Measurements from ENCODE around the gene TH.
A peak's percentile ranks its signal among the peaks of the same experiment; 100 is the strongest.
"Not testable (repeated sequence)": the region's sequence is repeated elsewhere in the genome, so short reads cannot be mapped to it uniquely, and the experiment has no call there.

TH gene

DNA sequence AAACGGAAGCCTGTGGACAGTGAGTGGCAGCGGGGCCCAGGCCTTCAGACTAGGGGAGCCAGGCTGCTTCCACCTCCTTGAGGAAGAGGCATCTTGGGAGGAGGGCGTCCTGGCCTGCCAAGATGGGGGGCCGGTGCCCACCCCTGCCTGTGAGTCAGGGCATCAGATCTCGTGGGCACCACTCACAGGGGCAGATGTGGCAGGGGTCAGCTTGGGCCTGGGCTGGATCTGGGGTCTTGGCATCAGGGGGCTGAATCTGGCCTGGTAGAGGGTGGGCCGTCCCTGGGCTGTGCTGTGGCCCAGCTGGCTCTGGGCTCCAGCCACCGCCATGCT lies 24.1 kb upstream of the TH start:
- DNase-seq (ENCODE audit: low spot score), result no peak

DNA sequence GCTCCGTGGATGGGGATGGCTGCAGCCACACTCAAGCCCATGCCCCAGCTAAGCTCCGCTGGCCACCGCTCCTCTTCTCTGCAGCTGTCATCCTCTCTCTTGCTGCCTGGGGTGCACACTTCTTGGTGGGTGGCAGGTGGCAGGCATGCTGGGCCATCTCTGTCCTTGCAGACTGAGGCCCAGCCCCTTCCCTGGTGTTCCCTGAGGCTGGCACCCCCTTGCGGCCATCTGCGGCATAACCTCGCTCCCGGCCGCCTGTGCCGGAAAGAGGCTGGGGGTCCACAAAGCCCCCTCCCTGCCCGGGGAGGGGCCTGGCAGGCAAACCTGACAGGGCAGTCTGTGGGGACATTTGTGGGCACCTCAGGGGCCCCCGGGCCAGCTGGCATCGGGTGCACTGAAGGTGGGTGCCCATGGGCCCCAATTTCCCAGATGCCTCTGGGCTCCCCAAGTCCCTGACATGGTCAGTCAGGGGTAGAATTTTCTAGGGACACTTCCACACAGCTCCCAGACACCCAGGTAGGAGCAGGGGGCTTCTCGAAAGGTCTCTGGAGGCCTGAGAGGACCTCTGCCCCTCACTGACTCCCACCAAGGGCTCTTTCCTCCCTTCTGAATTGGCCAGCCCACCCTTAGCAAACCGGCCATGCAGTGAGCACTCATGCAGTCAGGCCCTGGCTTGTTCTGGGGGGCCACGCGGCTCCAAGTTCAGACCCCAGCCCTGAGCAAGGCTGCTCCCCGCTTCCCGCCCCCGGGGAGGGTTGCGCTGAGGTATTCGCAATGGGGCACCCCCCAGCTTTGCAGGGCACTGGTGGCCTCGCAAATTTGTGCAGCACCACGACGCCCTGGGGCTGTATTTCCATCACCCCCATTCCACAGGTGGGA lies 23.5 kb upstream of the TH start:
- DNase-seq (ENCODE audit: low spot score), result no peak

DNA sequence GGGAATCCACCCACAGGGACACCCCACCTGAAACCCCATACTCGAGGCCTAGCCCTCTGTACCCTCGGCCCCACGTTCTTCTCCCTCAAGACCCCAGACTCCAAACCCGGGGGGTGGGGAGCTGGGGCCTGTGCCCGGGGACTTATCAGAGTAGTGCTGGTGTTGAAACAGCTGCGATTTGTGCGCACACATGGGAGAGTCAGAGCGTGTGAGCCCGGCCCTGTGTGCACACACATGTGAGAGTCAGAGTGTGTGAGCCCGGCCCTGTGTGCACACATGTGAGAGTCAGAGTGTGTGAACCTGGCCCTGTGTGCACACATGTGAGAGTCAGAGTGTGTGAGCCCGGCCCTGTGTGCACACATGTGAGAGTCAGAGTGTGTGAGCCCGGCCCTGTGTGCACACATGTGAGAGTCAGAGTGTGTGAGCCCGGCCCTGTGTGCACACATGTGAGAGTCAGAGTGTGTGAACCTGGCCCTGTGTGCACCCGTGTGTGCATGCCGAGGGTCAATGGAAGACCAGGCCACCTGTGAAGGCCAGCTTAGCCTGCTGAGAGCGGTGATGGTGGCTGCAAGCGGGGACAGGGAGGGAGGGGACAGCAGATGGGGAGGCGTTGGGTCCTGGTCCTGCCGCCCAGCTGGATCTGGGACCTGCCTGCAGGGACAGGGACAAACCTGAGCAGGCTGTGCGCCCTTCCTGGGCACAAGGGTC lies 22.4 kb upstream of the TH start:
- DNase-seq (ENCODE audit: low spot score), result not testable (repeated sequence)

DNA sequence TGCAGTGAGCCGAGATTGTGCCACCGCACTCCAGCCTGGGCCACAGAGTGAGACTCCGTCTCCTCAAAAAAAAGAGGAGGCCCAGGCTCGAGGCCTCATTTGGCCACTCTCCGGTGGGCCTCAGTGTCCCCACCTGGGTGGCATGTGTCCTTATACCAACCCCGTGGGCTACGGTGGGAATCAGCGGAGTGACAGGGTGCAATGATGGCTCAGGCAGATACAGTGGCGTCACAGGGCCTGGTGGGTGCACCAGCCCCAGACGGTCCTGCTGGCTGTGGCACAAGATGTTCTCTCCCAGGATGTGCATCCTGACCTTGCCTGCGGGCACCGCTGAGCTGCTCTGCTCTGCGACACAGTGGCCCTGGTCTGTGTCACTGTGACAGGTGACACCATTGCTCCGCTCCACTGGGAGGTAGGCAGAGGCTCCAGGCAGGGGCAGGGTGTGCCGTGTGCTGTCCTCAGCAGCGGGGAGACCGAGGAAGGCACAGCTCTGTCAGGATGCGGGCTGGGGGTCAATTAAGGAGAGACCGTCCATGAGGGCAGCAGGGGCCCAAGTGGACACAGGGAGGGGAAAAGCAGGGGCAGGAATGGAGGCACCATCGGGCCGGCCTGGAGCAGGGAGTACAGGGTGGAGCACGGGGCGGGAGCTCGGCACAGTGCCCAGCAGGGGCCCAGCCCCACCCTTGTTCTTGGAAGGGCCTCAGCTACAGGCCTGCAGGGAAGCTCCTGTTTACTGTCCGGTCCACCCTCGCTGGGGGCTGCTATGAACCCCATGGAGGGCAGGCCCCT lies 21.7 kb upstream of the TH start:
- DNase-seq (ENCODE audit: low spot score), result no peak

DNA sequence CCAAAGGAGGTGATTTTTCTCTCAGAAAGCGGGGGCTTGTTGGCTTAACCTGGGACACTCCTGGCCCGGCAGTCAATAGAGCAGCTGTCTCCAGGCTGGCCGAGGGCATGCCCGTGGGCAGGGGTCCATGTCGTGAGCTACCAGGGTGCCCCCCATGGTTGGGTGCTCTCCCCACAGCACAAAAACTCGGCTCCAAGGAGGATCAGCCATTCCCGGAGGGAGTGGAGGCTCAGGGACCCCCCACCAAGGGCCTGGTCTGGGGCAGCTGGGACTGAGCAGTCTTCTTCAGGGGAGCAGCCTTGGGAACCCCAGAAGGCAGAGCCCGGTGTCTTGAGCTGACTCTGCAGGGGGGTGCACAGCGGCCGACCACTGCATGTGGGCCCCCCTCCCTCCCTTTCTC lies 20.8 kb upstream of the TH start:
- no peak for DNase-seq (ENCODE audit: low spot score)

DNA sequence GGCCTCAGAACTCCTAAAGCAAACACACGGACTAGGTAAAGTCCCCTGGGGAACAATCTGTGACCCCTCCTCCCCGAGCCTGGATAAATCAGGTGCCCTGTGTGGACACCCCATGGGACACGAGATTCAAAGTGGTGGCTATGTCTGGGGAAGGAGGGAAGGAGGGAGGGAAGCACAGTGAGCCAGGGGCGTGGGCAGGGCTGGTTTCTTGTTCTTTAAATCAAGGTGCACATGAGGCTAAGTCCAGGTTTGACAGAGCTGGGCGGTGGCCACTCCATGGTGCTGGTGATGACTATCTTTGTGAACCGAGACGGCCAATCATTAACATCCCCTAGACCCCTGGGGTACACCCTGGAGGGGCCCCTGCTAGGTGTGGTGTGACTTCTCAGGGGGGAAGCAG lies 20.3 kb upstream of the TH start:
- no peak for DNase-seq (ENCODE audit: low spot score)

DNA sequence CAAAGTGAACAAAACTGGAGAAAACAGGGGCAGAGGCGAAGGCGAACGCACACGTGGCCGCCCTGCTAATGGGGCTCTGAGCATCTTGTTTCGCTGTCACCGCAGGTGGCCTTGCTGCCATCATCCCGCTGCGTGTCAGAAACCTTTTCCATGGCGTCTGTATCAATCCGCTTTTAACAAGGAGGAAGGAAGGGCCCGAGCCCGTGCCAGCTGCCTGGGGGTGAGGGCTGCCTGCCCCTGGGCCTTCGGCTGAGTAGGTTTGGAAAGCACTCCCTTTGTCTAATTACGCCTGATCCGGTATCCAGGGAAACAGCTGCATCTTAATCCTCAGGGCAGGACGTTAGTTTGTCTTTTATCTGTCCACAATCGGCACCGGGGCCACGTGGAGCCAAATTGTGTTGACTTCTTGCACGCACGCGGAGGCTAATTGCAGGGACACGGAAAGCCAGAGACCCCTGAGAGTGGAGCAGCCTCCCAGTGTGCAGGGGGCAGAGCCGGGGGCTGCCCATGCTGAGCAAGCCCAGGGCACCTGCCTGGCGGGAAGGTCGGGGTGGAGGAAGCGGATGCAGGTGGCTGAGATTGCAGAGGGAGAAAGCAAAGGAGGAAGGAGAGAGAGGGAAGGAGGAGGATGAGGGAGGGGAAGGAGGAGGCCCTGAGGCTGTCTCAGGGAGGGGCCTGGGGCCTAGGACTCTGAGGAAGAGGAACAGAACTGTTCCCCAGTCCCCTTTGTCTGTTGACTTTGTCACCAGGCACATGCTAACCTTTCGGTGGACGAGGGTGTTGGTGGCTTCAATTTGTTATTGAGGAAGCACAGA lies 19.2 kb upstream of the TH start:
- peak; percentile 60 for DNase-seq (ENCODE audit: low spot score)

DNA sequence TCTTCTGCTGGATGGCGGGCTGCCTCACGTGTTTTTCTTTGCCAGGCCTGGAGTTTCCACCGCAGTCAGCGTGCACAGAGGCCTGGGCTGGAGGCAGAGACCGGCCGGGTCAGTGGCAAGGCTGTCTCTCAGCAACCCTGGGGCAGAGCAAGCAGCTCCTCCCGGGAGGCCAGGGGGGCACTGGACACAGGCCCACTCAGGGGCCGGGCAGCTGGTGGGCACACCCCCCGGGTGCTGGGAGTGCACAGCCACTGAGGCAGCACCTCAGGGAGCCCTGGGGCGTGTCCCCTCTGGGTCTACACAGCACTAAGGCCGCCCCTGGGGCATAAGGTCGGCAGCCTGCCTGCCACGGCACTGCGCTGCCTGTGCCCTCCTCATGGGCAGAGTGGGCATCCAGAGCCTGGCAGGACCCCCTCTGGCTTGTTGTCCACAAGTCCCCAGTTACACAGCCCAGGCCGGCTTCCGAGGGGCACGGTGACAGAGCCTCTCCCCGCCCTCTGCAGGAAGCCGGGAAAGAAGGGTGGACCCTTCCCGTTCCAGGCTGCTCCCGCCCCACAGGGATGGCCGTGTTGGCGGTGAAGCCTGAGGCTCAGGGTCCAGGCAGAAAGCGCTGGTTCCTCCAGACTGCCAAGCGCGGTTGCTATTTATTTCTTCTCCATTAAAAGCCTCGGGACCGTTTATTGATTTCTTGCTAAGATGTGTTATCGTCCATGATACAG lies 18.5 kb upstream of the TH start:
- no peak for DNase-seq (ENCODE audit: low spot score)

DNA sequence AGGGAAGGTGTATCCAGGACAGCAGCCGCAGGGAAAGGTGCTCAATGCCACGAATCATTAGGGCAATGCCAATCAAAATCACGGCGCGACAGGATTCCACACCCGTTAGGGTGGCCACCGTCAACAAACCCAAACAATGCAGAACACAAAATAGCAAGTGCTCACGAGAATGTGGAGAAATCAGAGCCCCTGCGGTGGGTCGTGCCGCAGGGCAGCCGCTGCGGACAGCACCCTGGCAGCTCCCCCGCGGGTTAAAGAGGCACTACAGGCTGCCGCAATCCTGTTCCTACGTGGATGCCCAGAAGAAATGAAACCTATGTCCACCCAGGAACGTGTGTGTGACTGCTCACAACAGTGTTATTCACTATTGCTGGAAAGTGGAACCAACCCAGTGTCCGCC lies 17.1 kb upstream of the TH start:
- DNase-seq (ENCODE audit: low spot score), result no peak

DNA sequence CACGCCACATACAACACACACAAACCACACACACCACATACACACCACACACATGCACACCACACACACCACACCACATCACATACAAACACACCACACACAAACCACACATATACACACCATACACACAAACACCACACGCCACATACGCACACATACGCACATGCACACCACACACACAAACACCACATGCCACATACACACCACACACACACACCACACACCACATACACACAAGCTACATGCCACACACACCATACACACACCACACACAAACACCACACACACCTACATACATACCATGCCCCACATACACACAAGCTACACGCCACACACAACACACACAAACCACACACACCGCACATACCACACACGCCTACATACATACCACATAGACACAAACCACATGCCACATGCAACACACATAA lies 15.7 kb upstream of the TH start:
- no peak for DNase-seq (ENCODE audit: low spot score)

DNA sequence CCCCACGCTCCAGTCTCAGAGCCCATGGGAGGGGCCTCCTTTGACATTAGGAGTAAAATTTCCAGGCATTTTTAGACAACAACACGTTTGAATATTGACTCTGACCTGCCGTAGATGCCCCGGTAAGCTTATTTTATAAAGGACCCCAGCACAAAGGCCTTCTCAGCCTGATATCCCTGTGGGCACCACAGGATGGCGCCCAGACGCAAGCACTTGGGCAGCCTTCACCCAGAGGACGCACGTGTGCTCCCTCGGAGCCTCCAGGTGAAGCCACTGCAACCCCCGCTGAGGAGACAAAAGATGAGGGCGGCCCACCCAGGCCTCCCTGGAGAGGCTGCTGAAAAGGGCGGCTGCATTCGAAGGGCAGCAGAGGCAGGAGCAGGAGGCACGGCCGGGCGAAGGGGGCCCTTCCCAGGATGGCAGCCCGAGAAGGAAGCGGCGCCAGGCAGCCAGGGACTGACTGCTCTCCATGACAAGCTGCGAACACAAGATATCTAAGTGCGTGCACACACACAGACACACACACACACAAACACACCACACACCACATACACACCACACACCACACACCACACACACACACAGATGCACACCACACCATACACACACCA lies 15.2 kb upstream of the TH start:
- DNase-seq (ENCODE audit: low spot score), result peak; percentile 16

DNA sequence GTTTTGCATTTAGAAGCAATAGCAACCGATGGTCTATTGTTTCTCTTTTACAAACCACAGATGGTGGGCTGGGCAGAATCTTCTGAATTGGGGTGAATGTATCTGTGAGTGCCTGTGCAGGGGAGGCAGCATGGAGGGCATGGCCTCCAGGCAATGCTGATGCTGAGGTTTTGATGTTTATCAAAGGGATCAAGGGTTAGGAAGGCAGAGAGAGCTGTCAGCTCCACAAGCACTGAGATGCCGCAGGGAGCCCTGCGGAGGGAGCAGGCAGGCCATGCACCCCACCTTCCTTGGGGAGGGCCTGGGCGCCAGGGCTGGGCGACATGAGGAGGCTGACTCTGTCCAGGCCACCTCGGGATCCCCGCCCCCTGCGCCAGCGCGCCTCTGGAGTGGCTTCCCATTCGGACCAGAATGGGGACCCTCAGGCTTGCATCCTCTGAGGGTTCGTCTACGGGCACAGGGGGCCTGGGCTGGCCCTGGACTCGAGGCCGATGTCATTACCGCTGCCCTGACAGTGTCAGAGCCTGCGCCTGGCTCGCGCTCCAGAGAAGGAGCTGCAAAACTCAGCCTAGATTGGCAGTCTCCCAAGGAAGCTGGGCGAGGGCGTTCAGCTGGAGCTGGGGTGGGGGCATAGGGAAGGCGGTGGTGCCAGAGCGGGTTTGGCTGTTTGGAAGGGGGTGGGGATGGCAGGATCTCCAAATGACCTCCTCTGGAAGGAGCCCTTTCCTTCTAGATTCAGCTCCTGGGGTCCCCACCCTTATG lies 13.9 kb upstream of the TH start:
- DNase-seq (ENCODE audit: low spot score), result no peak

DNA sequence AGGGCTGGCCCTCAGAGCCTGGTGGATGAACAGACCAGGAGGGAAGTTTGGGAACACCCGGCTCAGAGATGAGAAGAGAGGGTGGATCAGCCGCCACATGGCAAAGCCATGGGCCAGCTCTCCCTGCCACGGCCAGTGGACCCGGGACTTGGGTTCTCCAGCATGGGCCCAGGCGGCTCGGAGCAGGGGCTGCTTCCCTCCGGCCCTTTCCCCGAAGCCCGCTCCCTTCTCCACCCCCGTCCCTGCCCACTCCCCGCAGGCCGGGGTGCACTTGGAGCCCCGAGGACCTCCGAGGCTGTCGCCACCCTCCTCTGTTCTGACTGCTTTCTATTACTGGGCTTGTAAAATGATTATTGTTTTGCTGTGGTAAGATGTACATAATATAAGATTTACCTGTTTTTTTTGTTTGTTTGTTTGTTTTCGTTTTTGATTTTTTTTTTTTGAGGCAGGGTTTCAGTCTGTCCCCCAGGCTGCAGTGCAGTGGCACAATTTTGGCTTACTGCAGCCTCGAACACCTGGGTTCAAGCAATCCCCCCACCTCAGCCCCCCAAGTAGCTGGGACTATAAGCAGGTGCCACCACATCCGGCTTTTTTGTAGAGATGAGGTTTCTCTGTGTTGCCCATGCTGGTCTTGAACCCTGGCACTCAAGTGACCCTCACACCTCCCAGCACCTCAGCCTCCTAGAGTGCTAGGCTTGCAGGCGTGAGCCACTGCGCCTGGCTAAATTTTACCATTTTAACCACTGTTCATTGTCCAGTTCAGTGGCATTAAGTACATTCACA lies 11.3 kb upstream of the TH start:
- DNase-seq (ENCODE audit: low spot score), result no peak

DNA sequence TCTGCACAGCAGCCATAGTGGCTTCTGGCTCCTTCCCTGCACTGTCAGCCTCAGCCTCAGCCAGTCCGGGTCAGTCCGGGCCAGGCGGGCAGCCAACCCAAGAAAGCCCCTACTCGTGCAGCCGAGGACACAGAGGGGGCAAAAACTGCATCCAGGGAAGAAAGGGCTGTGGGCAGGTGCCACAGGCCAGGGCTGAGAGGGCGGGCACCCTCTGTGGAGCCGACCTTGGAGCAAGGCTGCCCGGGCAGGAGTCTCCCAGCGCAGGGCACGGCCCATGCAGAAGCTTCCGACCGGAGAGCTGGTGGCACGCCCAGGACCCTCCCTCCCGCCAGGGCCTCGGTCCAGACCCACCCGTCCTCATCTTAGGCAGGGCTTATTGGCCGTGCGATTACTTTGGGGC lies 10.5 kb upstream of the TH start:
- DNase-seq (ENCODE audit: low spot score), result no peak

DNA sequence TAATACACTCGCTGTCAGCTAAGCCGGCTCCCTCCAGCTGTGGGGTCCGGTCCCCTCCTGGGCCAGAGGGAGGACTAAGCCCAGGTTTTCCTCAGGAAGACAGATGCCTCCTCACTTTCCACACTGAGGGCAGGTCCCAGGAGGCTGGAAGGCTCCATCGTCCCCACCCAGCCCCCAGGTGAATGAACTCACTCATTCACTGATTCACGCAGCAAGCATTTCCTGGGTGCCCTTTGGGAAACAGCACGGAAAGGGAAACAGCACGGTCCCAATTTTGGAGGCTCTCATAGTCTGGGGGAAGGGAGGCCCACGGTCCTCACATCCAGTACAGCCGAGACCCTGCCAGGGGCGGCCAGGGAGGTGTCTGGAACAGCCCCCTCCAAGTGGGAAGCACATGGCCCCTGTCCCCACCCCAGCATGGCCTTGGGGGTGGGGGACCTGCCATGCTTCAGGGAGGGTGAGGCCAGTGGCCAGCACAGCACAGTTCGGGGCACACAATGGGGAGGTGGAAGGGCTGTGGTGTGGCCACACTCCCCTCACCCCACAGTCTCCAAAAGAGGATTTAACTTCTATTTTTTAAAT lies 9.3 kb upstream of the TH start:
- DNase-seq (ENCODE audit: low spot score), result no peak

DNA sequence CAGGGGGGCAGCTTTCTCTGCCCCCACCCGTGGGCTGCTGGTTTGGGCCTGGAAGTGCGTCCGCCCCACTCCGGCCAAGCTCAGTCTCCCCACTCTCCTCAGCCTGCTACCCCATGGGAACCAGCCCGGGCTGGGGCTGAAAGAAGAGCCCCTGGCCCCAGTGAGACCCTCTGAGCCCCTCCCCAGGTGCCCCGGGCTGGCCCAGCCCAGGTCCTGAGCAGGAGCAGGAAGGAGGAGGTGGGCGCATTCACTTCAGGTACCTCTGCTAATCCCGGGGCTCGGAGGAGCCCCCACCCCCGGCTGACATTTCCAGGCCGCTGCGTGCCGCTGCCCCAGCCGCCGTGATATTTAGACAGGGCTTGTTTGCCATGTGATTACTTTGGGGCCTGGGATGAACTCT lies 8.7 kb upstream of the TH start:
- no peak for DNase-seq (ENCODE audit: low spot score)

DNA sequence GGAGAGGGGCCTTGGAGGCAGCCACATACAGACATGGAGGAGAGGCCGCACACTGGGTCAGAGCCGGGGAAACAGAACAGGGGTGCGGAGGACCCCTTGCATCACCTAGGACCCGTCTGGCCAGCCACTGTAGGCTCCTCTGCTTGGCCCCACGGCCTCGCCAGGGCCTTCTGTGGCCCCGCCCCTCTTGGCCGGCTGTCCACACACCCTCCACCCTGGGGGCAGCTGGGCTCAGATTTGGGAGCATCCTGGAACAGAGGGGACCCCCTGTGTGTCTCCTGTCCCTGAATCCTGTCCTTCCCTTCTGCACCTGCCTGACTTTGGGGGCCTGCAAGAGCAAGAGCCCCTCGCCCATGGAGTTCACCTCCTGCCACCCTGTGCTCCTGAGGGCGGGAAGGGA lies 7.9 kb upstream of the TH start:
- DNase-seq (ENCODE audit: low spot score), result no peak

DNA sequence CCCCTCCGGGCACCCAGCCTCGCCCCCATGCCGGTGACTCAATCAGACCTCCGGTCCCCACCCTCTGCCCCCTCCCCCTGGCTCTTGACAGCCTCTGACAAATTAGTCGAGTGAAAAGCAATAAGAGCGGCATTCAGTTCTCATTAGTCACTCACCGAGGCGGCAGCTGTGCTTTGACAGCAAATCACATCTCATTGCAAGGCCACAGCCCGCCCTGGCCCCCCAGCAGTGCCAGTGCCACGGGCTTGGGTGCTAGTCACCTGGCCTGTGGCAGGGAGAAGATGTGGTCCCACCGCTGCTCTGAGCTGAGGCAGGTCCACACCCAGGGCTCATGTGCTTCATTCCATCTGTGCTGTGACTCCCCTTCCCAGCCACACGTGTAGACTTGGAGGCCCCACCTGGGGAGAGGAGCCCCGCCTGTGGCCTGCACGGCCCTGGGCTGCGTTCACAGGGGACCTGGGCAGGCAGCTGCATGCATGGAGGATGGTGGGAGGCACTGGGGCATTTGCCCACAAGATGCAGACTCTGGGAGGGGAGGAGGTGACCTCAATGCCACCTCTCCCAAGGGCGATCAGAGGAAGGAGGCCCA lies 7.4 kb upstream of the TH start:
- no peak for DNase-seq (ENCODE audit: low spot score)
